ENCODE results near the gene CCDC57.
A peak's percentile ranks its signal among the peaks of the same experiment; 100 is the strongest.

CCDC57 gene

DNA sequence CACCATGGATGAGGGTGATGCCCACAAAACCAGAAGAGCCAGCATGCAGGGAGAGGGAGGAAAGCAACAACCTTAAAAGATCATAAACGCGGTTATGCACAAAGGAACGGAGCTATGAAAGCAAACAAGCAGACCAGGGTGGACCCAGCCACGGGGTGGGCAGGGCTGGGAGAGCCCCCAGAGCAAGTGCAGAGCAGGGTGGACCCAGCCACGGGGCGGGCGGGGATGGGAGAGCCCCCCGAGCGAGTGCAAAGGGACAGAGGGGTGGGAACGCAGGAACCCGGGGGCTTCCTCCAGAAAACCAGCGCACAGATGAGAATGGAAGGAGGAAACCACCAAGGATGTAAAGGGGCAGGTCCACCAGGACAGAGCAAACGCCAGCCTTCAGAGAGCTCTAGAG is 33.2 kb downstream of the CCDC57 start:
- Histone ChIP-seq H3K4me2 (ENCODE audit: low read length) (no peak overlapping the region), H3K27me3 (ENCODE audit: control insufficient read depth, low read length) (no peaks in the 10 kb centered on the region), H3F3A (ENCODE audit: control insufficient read depth, insufficient read depth) (no peaks in the 10 kb centered on the region), H3K9me2 (replicated peaks; ENCODE audit: control insufficient read depth, low read length) (no peaks in the 10 kb centered on the region), H3K79me2 (ENCODE audit: control insufficient read depth, low read length) (no peaks in the 10 kb centered on the region), H3K4me1 (ENCODE audit: control insufficient read depth, low read length) (peaks cover 10% of the 10 kb centered on the region), H3K36me3 (ENCODE audit: control insufficient read depth, low read length) (no peaks in the 10 kb centered on the region), H4K20me1 (ENCODE audit: control insufficient read depth, insufficient read depth, low read depth, low read length) (no peaks in the 10 kb centered on the region), H3K9me3 (ENCODE audit: control insufficient read depth, insufficient read depth, low read length) (no peaks in the 10 kb centered on the region), H3K4me3 (ENCODE audit: low read length) (no peak overlapping the region), H3K27ac (ENCODE audit: low read depth, low read length) (no peak overlapping the region)
- no peak for TF ChIP-seq EZH2phosphoT487 (IDR thresholded peaks at IDR 0.05; ENCODE audit: borderline replicate concordance, low read length)
- TF ChIP-seq, protein P1, sequence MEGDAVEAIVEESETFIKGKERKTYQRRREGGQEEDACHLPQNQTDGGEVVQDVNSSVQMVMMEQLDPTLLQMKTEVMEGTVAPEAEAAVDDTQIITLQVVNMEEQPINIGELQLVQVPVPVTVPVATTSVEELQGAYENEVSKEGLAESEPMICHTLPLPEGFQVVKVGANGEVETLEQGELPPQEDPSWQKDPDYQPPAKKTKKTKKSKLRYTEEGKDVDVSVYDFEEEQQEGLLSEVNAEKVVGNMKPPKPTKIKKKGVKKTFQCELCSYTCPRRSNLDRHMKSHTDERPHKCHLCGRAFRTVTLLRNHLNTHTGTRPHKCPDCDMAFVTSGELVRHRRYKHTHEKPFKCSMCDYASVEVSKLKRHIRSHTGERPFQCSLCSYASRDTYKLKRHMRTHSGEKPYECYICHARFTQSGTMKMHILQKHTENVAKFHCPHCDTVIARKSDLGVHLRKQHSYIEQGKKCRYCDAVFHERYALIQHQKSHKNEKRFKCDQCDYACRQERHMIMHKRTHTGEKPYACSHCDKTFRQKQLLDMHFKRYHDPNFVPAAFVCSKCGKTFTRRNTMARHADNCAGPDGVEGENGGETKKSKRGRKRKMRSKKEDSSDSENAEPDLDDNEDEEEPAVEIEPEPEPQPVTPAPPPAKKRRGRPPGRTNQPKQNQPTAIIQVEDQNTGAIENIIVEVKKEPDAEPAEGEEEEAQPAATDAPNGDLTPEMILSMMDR (IDR thresholded peaks at IDR 0.05; ENCODE audit: low read depth, low read length, poor library complexity, severe bottlenecking) = no peak

DNA sequence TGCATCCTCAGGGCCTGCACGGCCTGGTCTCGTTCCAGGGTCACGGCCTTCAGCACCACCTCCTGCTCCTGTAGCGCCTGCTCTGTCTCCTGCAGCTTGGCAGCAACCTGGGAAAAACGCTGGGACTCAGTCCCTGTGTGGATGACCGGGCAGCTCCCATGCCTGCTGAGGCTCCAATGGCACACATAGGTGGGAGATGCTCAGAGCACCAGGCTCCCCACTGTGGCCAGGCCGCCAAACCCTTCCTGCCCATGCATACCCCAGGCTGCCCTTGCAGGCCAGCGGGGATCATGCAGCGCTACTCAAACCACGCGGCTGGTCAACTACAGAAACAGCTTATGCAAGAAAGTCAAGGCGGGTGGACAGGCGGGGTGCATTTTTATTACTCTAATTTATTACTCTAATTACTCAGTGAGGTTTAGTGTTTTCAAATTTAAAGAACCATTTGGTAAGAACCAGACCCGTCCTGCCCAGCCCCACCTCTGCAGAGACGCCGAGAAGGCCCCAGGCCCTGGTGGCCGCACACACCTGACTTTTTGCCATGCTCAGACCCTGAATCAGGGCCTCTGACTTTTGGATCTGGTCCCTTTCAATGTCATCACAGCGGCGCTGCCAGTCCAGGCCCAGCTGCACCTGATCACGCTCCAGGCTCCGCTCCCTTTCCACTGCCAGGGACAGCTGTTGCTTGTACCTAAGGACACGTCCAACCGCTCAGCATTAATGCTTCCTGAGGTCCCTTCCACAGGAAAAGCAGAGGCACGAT is 34.0 kb downstream of the CCDC57 start:
- Histone ChIP-seq H3K27me3 (ENCODE audit: control insufficient read depth, low read length) (no peaks in the 10 kb centered on the region), H3K4me2 (ENCODE audit: low read length) (no peak overlapping the region), H4K20me1 (ENCODE audit: control insufficient read depth, insufficient read depth, low read depth, low read length) (no peaks in the 10 kb centered on the region), H3K79me2 (ENCODE audit: control insufficient read depth, low read length) (no peaks in the 10 kb centered on the region), H3F3A (ENCODE audit: control insufficient read depth, insufficient read depth) (no peaks in the 10 kb centered on the region), H3K36me3 (ENCODE audit: control insufficient read depth, low read length) (no peaks in the 10 kb centered on the region), H3K4me1 (ENCODE audit: control insufficient read depth, low read length) (peaks cover 10% of the 10 kb centered on the region), H3K27ac (ENCODE audit: low read depth, low read length) (no peak overlapping the region), H3K9me3 (ENCODE audit: control insufficient read depth, insufficient read depth, low read length) (no peaks in the 10 kb centered on the region), H3K4me3 (ENCODE audit: low read length) (no peak overlapping the region), H3K9me2 (replicated peaks; ENCODE audit: control insufficient read depth, low read length) (no peaks in the 10 kb centered on the region)
- TF ChIP-seq, protein P1 (IDR thresholded peaks at IDR 0.05; ENCODE audit: low read depth, low read length, poor library complexity, severe bottlenecking) = no peak
- no peak for TF ChIP-seq EZH2phosphoT487 (IDR thresholded peaks at IDR 0.05; ENCODE audit: borderline replicate concordance, low read length)

DNA sequence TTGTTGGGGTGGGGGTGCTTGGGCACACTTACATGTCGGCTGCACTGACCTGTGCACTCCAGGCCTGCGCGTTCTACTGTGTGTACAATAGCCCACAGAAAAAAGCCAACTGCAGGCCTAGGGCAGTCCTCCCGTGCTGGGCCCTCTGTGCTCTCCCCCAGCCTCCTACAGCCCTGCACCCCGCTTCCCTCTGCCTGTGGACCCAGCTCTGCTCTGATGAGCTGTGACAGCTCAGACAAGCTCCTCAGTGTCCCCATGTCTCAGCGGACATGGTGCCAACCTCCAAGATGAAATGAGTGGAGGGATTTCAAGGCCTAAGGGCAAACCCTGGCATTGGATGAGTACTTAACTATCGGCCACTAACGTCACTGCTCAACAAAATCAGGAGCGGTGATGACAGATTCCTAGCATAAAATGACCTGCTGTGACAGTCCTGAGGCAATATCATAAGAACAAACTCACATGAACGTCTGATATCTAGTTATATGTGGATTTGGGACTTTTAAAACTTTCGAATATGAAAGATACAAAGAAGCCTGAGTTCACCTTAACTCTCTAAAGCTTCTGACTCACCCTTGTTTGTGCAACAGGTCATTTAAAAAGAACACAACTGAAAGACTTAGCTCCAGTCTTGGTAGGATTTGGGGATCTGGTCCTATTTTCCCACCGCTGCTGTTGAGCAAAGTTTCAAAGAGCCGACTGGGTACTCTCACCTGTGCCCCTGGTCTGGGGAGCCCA is 34.7 kb downstream of the CCDC57 start:
- Histone ChIP-seq H3K9me2 (replicated peaks; ENCODE audit: control insufficient read depth, low read length) (no peaks in the 10 kb centered on the region), H3K27ac (ENCODE audit: low read depth, low read length) (no peak overlapping the region), H3K27me3 (ENCODE audit: control insufficient read depth, low read length) (no peaks in the 10 kb centered on the region), H3K4me1 (ENCODE audit: control insufficient read depth, low read length) (peaks cover 10% of the 10 kb centered on the region), H3K9me3 (ENCODE audit: control insufficient read depth, insufficient read depth, low read length) (no peaks in the 10 kb centered on the region), H3F3A (ENCODE audit: control insufficient read depth, insufficient read depth) (no peaks in the 10 kb centered on the region), H3K79me2 (ENCODE audit: control insufficient read depth, low read length) (no peaks in the 10 kb centered on the region), H3K4me3 (ENCODE audit: low read length) (no peak overlapping the region), H4K20me1 (ENCODE audit: control insufficient read depth, insufficient read depth, low read depth, low read length) (no peaks in the 10 kb centered on the region), H3K4me2 (ENCODE audit: low read length) (peak overlapping the region; percentile 34; the same call in 1 of the 2 replicates), H3K36me3 (ENCODE audit: control insufficient read depth, low read length) (no peaks in the 10 kb centered on the region)
- no peak for TF ChIP-seq EZH2phosphoT487 (IDR thresholded peaks at IDR 0.05; ENCODE audit: borderline replicate concordance, low read length)
- TF ChIP-seq, protein P1 (IDR thresholded peaks at IDR 0.05; ENCODE audit: low read depth, low read length, poor library complexity, severe bottlenecking) = no peak
